ENCODE results near the gene WNK4. TPM values are rescaled to one million over a fixed set of nuclear protein-coding genes. Genes with fewer than 3 reads are reported as not detected.

WNK4 gene
- total and polyA plus RNA-seq, 4 donors, result 0.09 to 0.77 (median 0.45) TPM

GRCh38 chr17:42778570-42778969, 1.8 kb upstream of the WNK4 start:
- Histone ChIP-seq H3K27ac (ENCODE audit: low read depth in 1 of 2, low read length in 1 of 2) (no peak overlapping the region), H3K9me3 (ENCODE audit: control insufficient read depth in 4 of 4, insufficient read depth in 3 of 4, low read length in 3 of 4) (no peaks in the 10 kb centered on the region), H3K4me3 (no peak overlapping the region), H3K27me3 (ENCODE audit: control insufficient read depth in 3 of 3, insufficient read depth in 3 of 3, low read length in 2 of 3) (peaks cover 0 to 30% (median 23%) of the 10 kb centered on the region in 3 donors), H3K4me1 (ENCODE audit: control insufficient read depth in 5 of 5, insufficient read depth in 5 of 5, low read length in 5 of 5) (peaks cover 0 to 28% (median 6%) of the 10 kb centered on the region in 5 donors), H3K9ac (ENCODE audit: insufficient read depth in 1 of 2, low read length in 2 of 2) (no peak overlapping the region), H3K36me3 (ENCODE audit: control insufficient read depth in 4 of 4, insufficient read depth in 4 of 4, low read length in 4 of 4) (peaks cover 3 to 21% (median 17%) of the 10 kb centered on the region in 4 donors)
- no peak for DNase-seq
- 92 to 96% methylated on average over 5 of the region's 5 CpGs for WGBS, 2 donors
- no peak for ATAC-seq (ENCODE audit: insufficient read depth, low FRiP score)
- TF ChIP-seq, protein P1, sequence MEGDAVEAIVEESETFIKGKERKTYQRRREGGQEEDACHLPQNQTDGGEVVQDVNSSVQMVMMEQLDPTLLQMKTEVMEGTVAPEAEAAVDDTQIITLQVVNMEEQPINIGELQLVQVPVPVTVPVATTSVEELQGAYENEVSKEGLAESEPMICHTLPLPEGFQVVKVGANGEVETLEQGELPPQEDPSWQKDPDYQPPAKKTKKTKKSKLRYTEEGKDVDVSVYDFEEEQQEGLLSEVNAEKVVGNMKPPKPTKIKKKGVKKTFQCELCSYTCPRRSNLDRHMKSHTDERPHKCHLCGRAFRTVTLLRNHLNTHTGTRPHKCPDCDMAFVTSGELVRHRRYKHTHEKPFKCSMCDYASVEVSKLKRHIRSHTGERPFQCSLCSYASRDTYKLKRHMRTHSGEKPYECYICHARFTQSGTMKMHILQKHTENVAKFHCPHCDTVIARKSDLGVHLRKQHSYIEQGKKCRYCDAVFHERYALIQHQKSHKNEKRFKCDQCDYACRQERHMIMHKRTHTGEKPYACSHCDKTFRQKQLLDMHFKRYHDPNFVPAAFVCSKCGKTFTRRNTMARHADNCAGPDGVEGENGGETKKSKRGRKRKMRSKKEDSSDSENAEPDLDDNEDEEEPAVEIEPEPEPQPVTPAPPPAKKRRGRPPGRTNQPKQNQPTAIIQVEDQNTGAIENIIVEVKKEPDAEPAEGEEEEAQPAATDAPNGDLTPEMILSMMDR (IDR thresholded peaks at IDR 0.05; ENCODE audit: control extremely low read depth, extremely low read depth), result no peak

DNA sequence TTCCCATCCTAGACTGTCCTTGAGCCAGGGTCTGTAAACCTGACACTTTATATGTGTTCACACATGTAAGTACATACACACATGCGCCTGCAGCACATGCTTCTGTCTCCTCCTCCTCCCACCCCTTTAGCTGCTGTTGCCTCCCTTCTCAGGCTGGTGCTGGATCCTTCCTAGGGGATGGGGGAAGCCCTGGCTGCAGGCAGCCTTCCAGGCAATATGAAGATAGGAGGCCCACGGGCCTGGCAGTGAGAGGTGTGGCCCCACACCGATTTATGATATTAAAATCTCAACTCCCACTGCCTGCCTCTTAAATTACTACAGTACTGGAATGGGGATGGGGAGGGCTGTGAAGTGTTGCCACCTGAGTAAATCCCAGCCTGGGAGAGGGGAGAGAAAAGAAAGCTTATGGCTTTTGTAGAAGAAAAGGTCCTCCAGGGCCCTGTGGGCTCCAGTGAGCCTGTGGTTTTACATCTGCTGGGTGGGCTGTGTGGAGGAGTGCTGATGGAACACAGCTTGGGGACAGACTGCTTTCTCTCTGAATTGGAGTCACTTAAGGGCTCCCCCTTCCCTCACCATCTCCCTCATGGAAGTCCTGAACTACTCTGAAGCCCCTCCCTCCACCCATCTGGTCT, 990 bp upstream of the WNK4 start:
- H3K4me3 ChIP-seq, result no peak overlapping the region
- DNase-seq (no peak), ATAC-seq (ENCODE audit: insufficient read depth, low FRiP score) (no peak)
- WGBS, 2 donors, result 81 to 84% methylated on average over 3 of the region's 3 CpGs
- TF ChIP-seq, protein P1 (IDR thresholded peaks at IDR 0.05; ENCODE audit: control extremely low read depth, extremely low read depth), result no peak
- H3K27me3 ChIP-seq (ENCODE audit: control insufficient read depth in 3 of 3, insufficient read depth in 3 of 3, low read length in 2 of 3), result peaks cover 0 to 39% (median 30%) of the 10 kb centered on the region in 3 donors
- no peak overlapping the region for H3K9ac ChIP-seq (ENCODE audit: insufficient read depth in 1 of 2, low read length in 2 of 2)
- peaks cover 3 to 21% (median 17%) of the 10 kb centered on the region in 4 donors for H3K36me3 ChIP-seq (ENCODE audit: control insufficient read depth in 4 of 4, insufficient read depth in 4 of 4, low read length in 4 of 4)
- H3K9me3 ChIP-seq (ENCODE audit: control insufficient read depth in 4 of 4, insufficient read depth in 3 of 4, low read length in 3 of 4), result no peaks in the 10 kb centered on the region
- H3K27ac ChIP-seq (ENCODE audit: low read depth in 1 of 2, low read length in 1 of 2), result no peak overlapping the region
- H3K4me1 ChIP-seq (ENCODE audit: control insufficient read depth in 5 of 5, insufficient read depth in 5 of 5, low read length in 5 of 5), result peaks cover 0 to 31% (median 10%) of the 10 kb centered on the region in 5 donors

DNA sequence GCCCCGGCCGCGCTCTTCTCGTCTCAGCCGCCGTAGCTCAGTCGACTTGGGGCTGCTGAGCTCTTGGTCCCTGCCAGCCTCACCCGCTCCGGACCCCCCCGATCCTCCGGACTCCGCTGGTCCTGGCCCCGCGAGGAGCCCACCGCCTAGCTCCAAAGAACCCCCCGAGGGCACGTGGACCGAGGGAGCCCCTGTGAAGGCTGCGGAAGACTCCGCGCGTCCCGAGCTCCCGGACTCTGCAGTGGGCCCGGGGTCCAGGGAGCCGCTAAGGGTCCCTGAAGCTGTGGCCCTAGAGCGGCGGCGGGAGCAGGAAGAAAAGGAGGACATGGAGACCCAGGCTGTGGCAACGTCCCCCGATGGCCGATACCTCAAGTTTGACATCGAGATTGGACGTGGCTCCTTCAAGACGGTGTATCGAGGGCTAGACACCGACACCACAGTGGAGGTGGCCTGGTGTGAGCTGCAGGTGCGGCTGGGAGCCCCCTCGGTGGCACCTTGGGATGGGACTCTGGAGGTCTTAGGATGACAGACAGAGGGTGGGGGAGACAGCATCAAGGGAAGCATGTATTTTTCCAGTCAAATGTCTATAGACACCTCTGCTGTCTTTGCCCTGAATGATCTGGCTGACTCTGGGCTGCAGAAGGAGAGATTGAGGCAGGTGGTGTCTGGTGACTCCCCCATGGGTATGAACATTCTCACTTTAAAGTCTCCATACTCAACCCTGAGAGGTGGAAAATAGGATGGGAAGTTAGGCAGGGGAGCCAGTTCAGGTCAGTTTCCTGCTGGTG, 635 bp downstream of the WNK4 start:
- 8 to 9% methylated on average over 35 to 39 of the region's 39 CpGs for WGBS, 2 donors
- Histone ChIP-seq H3K4me1 (ENCODE audit: control insufficient read depth in 5 of 5, insufficient read depth in 5 of 5, low read length in 5 of 5) (peaks cover 0 to 36% (median 10%) of the 10 kb centered on the region in 5 donors), H3K36me3 (ENCODE audit: control insufficient read depth in 4 of 4, insufficient read depth in 4 of 4, low read length in 4 of 4) (peaks cover 3 to 21% (median 11%) of the 10 kb centered on the region in 4 donors), H3K4me3 (no peak overlapping the region), H3K27me3 (ENCODE audit: control insufficient read depth in 3 of 3, insufficient read depth in 3 of 3, low read length in 2 of 3) (peaks cover 0 to 54% (median 46%) of the 10 kb centered on the region in 3 donors), H3K9me3 (ENCODE audit: control insufficient read depth in 4 of 4, insufficient read depth in 3 of 4, low read length in 3 of 4) (peaks cover 0 to 2% (median 0%) of the 10 kb centered on the region in 4 donors), H3K27ac (ENCODE audit: low read depth in 1 of 2, low read length in 1 of 2) (no peak overlapping the region), H3K9ac (ENCODE audit: insufficient read depth in 1 of 2, low read length in 2 of 2) (no peak overlapping the region)
- DNase-seq, result no peak
- TF ChIP-seq, protein P1 (IDR thresholded peaks at IDR 0.05; ENCODE audit: control extremely low read depth, extremely low read depth), result no peak
- no peak for ATAC-seq (ENCODE audit: insufficient read depth, low FRiP score)
